SK-N-MC (cell line): ENCODE measurements around the gene PPP2R2C.

Experiments
- EZH2 ChIP-seq: fragments of 200-600 bp; sonication (generic); IDR thresholded peaks from one replicate; pipeline ENCODE4 v1.6.1; 2017; ENCODE audit warnings: antibody characterized with exemption
- POLR2AphosphoS5 ChIP-seq: IDR thresholded peaks from 2 replicates; pipeline ENCODE4 v1.6.1; 2012; ENCODE audit warnings: mild to moderate bottlenecking, low read depth, low read length, borderline replicate concordance

DNA sequence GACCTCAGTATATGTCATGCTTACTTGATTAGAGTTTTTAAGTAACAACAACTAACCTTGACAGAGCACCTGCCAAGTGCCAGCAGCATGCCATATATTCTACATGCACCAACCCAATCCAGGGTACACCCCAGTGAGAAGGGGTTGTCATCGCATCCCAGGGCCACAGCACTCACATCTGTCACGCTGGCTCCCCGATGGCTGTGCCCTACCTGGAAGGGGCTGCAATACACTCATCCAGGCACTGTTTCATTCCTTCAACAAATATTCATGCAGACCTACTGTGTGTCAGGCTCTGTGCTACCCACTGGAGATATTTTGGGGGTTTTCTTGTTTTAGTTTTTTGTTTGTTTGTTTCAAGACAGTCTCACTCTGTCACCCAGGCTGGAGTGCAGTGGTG is 49.5 kb downstream of the PPP2R2C start:
- TF ChIP-seq POLR2AphosphoS5 (no peak), EZH2 (no peak)
